ENCODE data around the gene GPBAR1. TPM values are rescaled to one million over a fixed set of nuclear protein-coding genes. Genes with fewer than 3 reads are reported as not detected.

The GPBAR1 gene
- total RNA-seq, 4 donors from 2014 or later = 0.63 to 2.1 (median 1.4) TPM

DNA sequence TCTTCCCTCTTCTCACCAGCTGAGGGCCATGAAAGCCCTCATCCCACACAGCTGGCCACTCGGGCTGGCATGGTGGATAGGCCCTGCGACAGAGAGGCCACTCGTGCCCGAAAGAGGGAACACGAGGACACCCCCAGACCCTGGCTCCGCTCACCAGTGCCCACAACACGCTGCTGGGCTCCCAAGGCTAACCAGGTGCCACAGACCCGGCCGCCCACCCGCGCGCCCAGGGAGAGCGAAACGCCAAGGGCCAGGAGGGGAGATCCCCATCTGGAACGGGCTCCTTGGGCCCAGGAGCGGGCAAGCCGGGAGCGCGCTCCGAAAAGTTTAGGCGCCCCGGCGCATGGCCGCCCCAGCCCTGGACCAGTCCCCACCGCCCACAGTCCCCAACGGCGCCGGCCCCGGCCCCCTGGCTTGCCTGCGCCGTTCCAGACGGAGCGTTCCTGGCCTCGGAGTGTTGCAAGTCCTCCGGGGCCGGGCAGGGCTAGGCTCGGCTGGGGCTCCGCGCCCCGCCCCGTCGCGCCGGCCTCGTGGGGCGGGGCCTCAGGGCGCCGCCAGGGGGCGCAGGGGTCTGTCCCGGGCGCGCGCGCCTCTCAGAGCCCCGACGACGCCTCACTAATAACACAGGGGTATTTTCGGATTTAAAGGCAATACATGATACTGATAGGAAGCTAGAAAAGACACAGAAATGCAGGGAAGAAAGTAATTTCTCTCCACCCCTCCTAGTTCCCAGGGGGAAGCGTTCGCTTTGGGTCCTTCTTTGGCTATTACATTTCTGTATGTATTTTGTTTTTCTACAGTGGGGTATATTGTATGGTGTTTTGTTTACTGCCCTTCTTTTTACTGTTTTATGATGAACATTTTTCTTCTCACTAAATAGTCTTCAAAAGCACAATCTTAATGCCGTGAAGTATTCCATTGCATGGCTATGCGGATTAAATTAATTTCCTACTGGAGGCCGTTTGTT is 31.5 kb downstream of the GPBAR1 start, which contains the start of gene TMBIM1:
TMBIM1 (minus strand) TSS at position 456 of the 967 bp plus-strand sequence. CDS start 10,362 bp downstream, outside the sequence.
- TF ChIP-seq CTCF (IDR thresholded peaks at IDR 0.05) = peak in 5 of 6 experiments; percentile 37 to 98 (median 93)
- peak; percentile 86 to 96 for TF ChIP-seq POLR2A (IDR thresholded peaks at IDR 0.05)
- Histone ChIP-seq H3K9me3 (no peaks in the 10 kb centered on the region), H3K4me3 (replicated peaks in 1 of 3) (peak within 1 kb of the TSS; percentile 15 to 76 (median 37)), H3K27ac (peak within 1 kb of the TSS; percentile 90 to 98 (median 97)), H3K27me3 (no peaks in the 10 kb centered on the region), H3K4me1 (peaks cover 84 to 90% of the 10 kb centered on the region in 2 donors), H3K36me3 (no peaks in the 10 kb centered on the region)
- 8 to 9% methylated on average over 30 to 40 of the region's 63 CpGs for WGBS, 2 donors
- peak; percentile 81 to 82 for DNase-seq
- intact Hi-C loops (cut with DNase I) = no loop called here

DNA sequence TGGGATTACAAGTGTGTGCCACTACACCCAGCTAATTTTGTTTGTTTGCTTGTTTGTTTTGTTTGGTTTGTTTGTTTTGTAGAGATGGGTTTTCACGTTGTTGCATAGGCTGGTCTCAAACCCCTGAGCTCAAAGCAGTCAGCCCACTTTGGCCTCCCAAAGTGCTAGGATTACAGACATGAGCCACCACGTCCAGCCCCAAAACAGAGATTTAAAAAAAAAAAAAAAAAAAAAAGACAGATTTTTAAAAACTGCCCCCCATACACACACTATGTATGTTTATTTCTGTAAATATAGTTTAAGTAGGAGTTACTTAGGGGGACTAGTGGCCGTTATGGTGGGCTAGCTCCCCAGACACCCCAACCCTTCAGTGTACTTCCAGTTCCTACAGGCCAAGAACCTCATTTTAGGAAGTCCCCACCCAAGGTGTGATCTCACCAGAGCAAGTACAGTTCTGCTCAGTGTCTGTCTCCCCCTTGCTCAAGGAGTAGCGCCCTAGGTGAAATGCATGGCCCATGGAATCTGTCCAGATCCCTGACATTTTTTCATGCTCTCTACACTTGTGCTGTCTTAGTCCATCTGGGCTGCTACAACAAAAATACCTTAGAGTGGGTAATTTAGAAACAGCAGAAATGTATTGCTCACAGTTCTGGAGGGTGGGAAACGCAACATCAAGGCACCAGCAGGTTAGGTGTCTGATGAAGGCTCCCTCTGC is 33.1 kb downstream of the GPBAR1 start:
- no peaks in the 10 kb centered on the region for H3K9me3 ChIP-seq
- H3K4me3 ChIP-seq (replicated peaks in 1 of 3) = no peak overlapping the region
- peaks cover 83 to 88% of the 10 kb centered on the region in 2 donors for H3K4me1 ChIP-seq
- DNase-seq = no peak
- H3K36me3 ChIP-seq = no peaks in the 10 kb centered on the region
- H3K27ac ChIP-seq = peak overlapping the region; percentile 90 to 98 (median 97)
- 59 to 64% methylated on average over 5 of the region's 5 CpGs for WGBS, 2 donors
- TF ChIP-seq POLR2A (IDR thresholded peaks at IDR 0.05) (no peak), CTCF (IDR thresholded peaks at IDR 0.05) (no peak)
- no peaks in the 10 kb centered on the region for H3K27me3 ChIP-seq
- intact Hi-C loops (cut with DNase I) = no loop called here

GRCh38 chr2:218294430-218295022 is 33.7 kb downstream of the GPBAR1 start:
- no peak for TF ChIP-seq POLR2A (IDR thresholded peaks at IDR 0.05)
- TF ChIP-seq CTCF (IDR thresholded peaks at IDR 0.05) = no peak
- no peaks in the 10 kb centered on the region for H3K27me3 ChIP-seq
- WGBS, 2 donors = 82 to 85% methylated on average over 5 of the region's 5 CpGs
- peaks cover 77 to 85% of the 10 kb centered on the region in 2 donors for H3K4me1 ChIP-seq
- no peak overlapping the region for H3K4me3 ChIP-seq (replicated peaks in 1 of 3)
- DNase-seq = no peak
- no peaks in the 10 kb centered on the region for H3K9me3 ChIP-seq
- no peaks in the 10 kb centered on the region for H3K36me3 ChIP-seq
- intact Hi-C loops (cut with DNase I) = no loop called here
- peak overlapping the region; percentile 90 to 98 (median 97) for H3K27ac ChIP-seq

DNA sequence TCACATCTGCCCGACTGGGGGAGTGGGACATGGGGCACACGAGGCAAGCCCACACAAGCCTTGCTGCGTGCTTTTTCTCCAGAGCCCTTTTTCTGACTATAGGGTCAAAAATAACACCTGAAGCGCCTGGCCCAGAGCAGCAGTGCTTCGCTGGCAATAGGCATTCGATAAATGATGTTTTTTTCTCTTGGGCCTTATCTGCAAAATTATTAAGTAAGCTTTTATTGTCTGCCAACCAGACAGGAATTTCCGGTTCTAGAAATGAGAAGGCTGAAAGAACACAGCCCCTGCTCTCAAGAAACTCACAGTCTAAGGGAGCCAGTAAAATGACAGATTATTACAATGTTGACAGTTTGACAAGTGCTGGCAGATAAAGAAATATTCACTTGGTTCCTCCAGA is 34.2 kb downstream of the GPBAR1 start:
- TF ChIP-seq CTCF (IDR thresholded peaks at IDR 0.05) (no peak), POLR2A (IDR thresholded peaks at IDR 0.05) (peak in 1 of 2 donors; percentile 43)
- 28 to 37% methylated on average over 7 of the region's 7 CpGs for WGBS, 2 donors
- H3K27ac ChIP-seq = peak overlapping the region; percentile 90 to 98 (median 97)
- H3K27me3 ChIP-seq = no peaks in the 10 kb centered on the region
- peak in 1 of 2 donors; percentile 24 for DNase-seq
- no peak overlapping the region for H3K4me3 ChIP-seq (replicated peaks in 1 of 3)
- no peaks in the 10 kb centered on the region for H3K36me3 ChIP-seq
- intact Hi-C loops (cut with DNase I) = no loop called here
- no peaks in the 10 kb centered on the region for H3K9me3 ChIP-seq
- peaks cover 72 to 80% of the 10 kb centered on the region in 2 donors for H3K4me1 ChIP-seq

Data from thyroid gland (tissue), 4 donors.